Measurements from ENCODE around the gene CHST11. TPM values are rescaled to one million over a fixed set of nuclear protein-coding genes. Genes with fewer than 3 reads are reported as not detected.

Gene CHST11
- total RNA-seq, 1 experiment from 2014 or later: 6.7 TPM

GRCh38 chr12:104634044-104634443 is 177.3 kb downstream of the CHST11 start:
- Histone ChIP-seq H4K8ac (replicated peaks; ENCODE audit: insufficient read length, low read depth, low read length) (no peak overlapping the region), H3K4me1 (ENCODE audit: insufficient read depth, low read length) (no peaks in the 10 kb centered on the region; the same call in 1 of the 2 replicates), H3K9ac (ENCODE audit: extremely low read depth, insufficient read length, low read length) (no peak overlapping the region), H2AK5ac (ENCODE audit: insufficient read length, low read length) (no peak overlapping the region), H3K9me3 (ENCODE audit: control insufficient read depth, low read depth, low read length) (no peaks in the 10 kb centered on the region), H3K23me2 (ENCODE audit: insufficient read length, low read depth, low read length, poor library complexity, severe bottlenecking) (no peaks in the 10 kb centered on the region), H3K27me3 (ENCODE audit: insufficient read depth, low read length) (no peaks in the 10 kb centered on the region), H3K4ac (ENCODE audit: low read depth, low read length) (no peak overlapping the region), H2AFZ (ENCODE audit: low read length) (no peak overlapping the region), H3K79me1 (ENCODE audit: insufficient read depth, low read depth, low read length, poor library complexity, severe bottlenecking) (no peaks in the 10 kb centered on the region), H3T11ph (ENCODE audit: low read length) (no peak overlapping the region), H2BK120ac (ENCODE audit: low read depth, low read length, poor library complexity, severe bottlenecking) (no peak overlapping the region), H4K5ac (ENCODE audit: insufficient read length, low read depth, low read length) (no peak overlapping the region), H2BK12ac (ENCODE audit: insufficient read length, low read depth, low read length) (no peak overlapping the region), H3K79me2 (ENCODE audit: insufficient read depth, low read length) (no peaks in the 10 kb centered on the region), H2BK5ac (ENCODE audit: insufficient read length, low read length) (no peak overlapping the region), H3K18ac (ENCODE audit: insufficient read length, low read depth, low read length) (no peak overlapping the region), H4K20me1 (ENCODE audit: control insufficient read depth, insufficient read depth, insufficient read length) (no peaks in the 10 kb centered on the region), H3K4me2 (ENCODE audit: insufficient read depth, insufficient read length, low read length) (no peak overlapping the region), H3K14ac (ENCODE audit: insufficient read depth, low read length) (no peak overlapping the region), H2BK20ac (ENCODE audit: low read depth, low read length, poor library complexity, severe bottlenecking) (no peak overlapping the region), H2BK15ac (ENCODE audit: low read depth, low read length) (no peak overlapping the region), H3K23ac (ENCODE audit: insufficient read length, low read depth, low read length) (no peak overlapping the region), H3K27ac (ENCODE audit: insufficient read length, low read depth, low read length) (no peak overlapping the region), H3K56ac (ENCODE audit: insufficient read length, low read depth, low read length) (no peak overlapping the region), H4K91ac (ENCODE audit: insufficient read length, low read depth, low read length) (no peak overlapping the region)
- peaks cover 5% of the 10 kb centered on the region for H3K27me3 Mint-ChIP-seq (ENCODE audit: low read depth)
- TF ChIP-seq CTCF (conservative IDR thresholded peaks at IDR 0.05): no peak
- no peaks in the 10 kb centered on the region; a peak in 1 of 7 replicates for H3K36me3 Mint-ChIP-seq (ENCODE audit: insufficient read depth in 1 of 3, low read depth in 3 of 3)
- peaks cover 26 to 29% of the 10 kb centered on the region in 2 experiments for H3K4me1 Mint-ChIP-seq
- no CpG with 5 or more reads among the region's 4 CpGs for WGBS (ENCODE audit: extremely low coverage, insufficient read length, low lambda C conversion rate)
- DNase-seq: no peak
- H3K27ac Mint-ChIP-seq: no peak overlapping the region
- H3K9me3 Mint-ChIP-seq: no peaks in the 10 kb centered on the region
- no peak overlapping the region for H3K4me3 Mint-ChIP-seq
